Caco-2 (cell line): ENCODE data around the gene RAPGEF3. TPM values are rescaled to one million over a fixed set of nuclear protein-coding genes. Genes with fewer than 3 reads are reported as not detected.
A peak's percentile ranks its signal among the peaks of the same experiment; 100 is the strongest.

ENCODE experiments used
- Bru-seq: library from RNA; stranded (reverse); fragments of 400-500 nt; gene quantifications from one replicate; lab custom pipeline; 2021; lab: Mats Ljungman, UMichigan
- BruChase-seq, 2 experiments: library from RNA; stranded (reverse); fragments of 400-500 nt; gene quantifications; one replicate each; lab custom pipeline; 2021; lab: Mats Ljungman, UMichigan
- BruUV-seq: library from RNA; stranded (reverse); fragments of 400-500 nt; replicated peaks from 2 replicates; lab custom pipeline; 2021; lab: Mats Ljungman, UMichigan
- CTCF ChIA-PET: fragments of 300-600 bp; sonication (Branson Sonifier 250); formaldehyde crosslinking; loops from one replicate; lab custom pipeline; 2022; ENCODE audit warnings: antibody characterized with exemption; lab: Charles Lee
- POLR2A ChIA-PET: fragments of 300-600 bp; sonication (Branson Sonifier 250); formaldehyde crosslinking; loops from one replicate; lab custom pipeline; 2022; ENCODE audit warnings: antibody characterized with exemption; lab: Charles Lee
- DNase-seq, 2 experiments: peaks; one replicate each; pipeline versions ENCODE4 v3.0.0 to v3.0.0-alpha.2; 2020 to 2022
- H3K27me3 ChIP-seq: replicated peaks from 2 replicates; pipeline ENCODE4 v1.6.0; 2011; ENCODE audit warnings: low read length; ENCODE audit not compliant: control insufficient read depth, insufficient read depth
- H3K36me3 ChIP-seq: 2 replicates; pipeline ENCODE4 v1.5.1; 2011; ENCODE audit warnings: low read length; ENCODE audit not compliant: control insufficient read depth, insufficient read depth
- H3K4me1 ChIP-seq: fragments of 250-450 bp; sonication (Bioruptor Pico); 2 replicates; pipeline ENCODE4 v1.5.1; 2020; ENCODE audit warnings: mild to moderate bottlenecking
- H3K4me3 ChIP-seq: 2 replicates; pipeline ENCODE4 v1.5.1; 2011; ENCODE audit warnings: low read depth, mild to moderate bottlenecking, control low read depth, low read length
- H3K9me3 ChIP-seq: fragments of 250-450 bp; sonication (Bioruptor Pico); 2 replicates; pipeline ENCODE4 v1.5.1; 2020; ENCODE audit warnings: mild to moderate bottlenecking, moderate library complexity
- H3K27ac Mint-ChIP-seq: one replicate; pipeline ENCODE4 v1.8.0; 2022; ENCODE audit warnings: mixed read lengths; ENCODE audit not compliant: unreplicated experiment
- H3K27me3 Mint-ChIP-seq: one replicate; pipeline ENCODE4 v1.8.0; 2022; ENCODE audit warnings: mixed read lengths; ENCODE audit not compliant: insufficient read depth, unreplicated experiment
- H3K36me3 Mint-ChIP-seq: one replicate; pipeline ENCODE4 v1.8.0; 2022; ENCODE audit warnings: mild to moderate bottlenecking, mixed read lengths; ENCODE audit not compliant: insufficient read depth, unreplicated experiment
- H3K4me1 Mint-ChIP-seq: one replicate; pipeline ENCODE4 v1.8.0; 2022; ENCODE audit warnings: low read depth, mixed read lengths; ENCODE audit not compliant: unreplicated experiment
- H3K4me3 Mint-ChIP-seq: one replicate; pipeline ENCODE4 v1.8.0; 2022; ENCODE audit warnings: mild to moderate bottlenecking, moderate library complexity, mixed read lengths; ENCODE audit not compliant: unreplicated experiment
- H3K9me3 Mint-ChIP-seq: one replicate; pipeline ENCODE4 v1.8.0; 2022; ENCODE audit warnings: mixed read lengths; ENCODE audit not compliant: unreplicated experiment
- CTCF ChIP-seq, 2 experiments: fragments of 200-600 bp in 1 of 2; IDR thresholded peaks; 1 replicate in 1 of 2; 2 replicates in 1 of 2; pipeline versions ENCODE4 v1.5.1 to v1.8.0; 2011 to 2022; ENCODE audit warnings: antibody characterized with exemption in 1 of 2, control low read depth in 1 of 2, inconsistent platforms in 1 of 2, low read depth in 1 of 2, low read length in 1 of 2, mild to moderate bottlenecking in 1 of 2, moderate library complexity in 1 of 2; ENCODE audit not compliant: insufficient read depth in 1 of 2, severe bottlenecking in 1 of 2, unreplicated experiment in 1 of 2
- intact Hi-C: fragments of 100-400 bp; cut with micrococcal nuclease; formaldehyde crosslinking; loops from one replicate; pipeline ENCODE4 v1.10.0; 2022; ENCODE audit not compliant: unreplicated experiment
- long read RNA-seq: library from polyadenylated mRNA; stranded (forward); transcript quantifications from one replicate; pipeline ENCODE4 v2.0.0, GENCODE V29; 2022
- total RNA-seq: library from RNA; stranded (reverse); gene quantifications from 2 replicates; pipeline ENCODE4 v1.2.3, GENCODE V29; 2022

The RAPGEF3 gene
- total RNA-seq (1.2 and 2.3 TPM in 2 replicates), Bru-seq, nascent RNA (percentile 21 among the genes with signal in this experiment), BruChase-seq, experiment 1, labeled RNA remaining after a 2-hour chase (percentile 19 among the genes with signal in this experiment), BruChase-seq, experiment 2, labeled RNA remaining after a 6-hour chase (percentile 18 among the genes with signal in this experiment)
- long read RNA-seq = 0 reads

- peaks cover 10% of the 10 kb centered on the region for H3K4me1 Mint-ChIP-seq
- H3K4me3 ChIP-seq = peak within 1 kb of the TSS; percentile 52
- peak; percentile 82 to 85 for TF ChIP-seq CTCF (IDR thresholded peaks at IDR 0.05; ENCODE audit: insufficient read depth in 1 of 2, low read depth in 1 of 2, low read length in 1 of 2, severe bottlenecking in 1 of 2, unreplicated experiment in 1 of 2)
- no peaks in the 10 kb centered on the region for H3K27me3 Mint-ChIP-seq
- H3K27me3 ChIP-seq = no peaks in the 10 kb centered on the region
- H3K36me3 ChIP-seq = no peaks in the 10 kb centered on the region
- H3K9me3 ChIP-seq = no peaks in the 10 kb centered on the region
- ChIA-PET POLR2A (interaction anchor here (0.5 to 0.8 kb wide), 2 partner anchors 9 to 62 kb away, joined by 3 to 8 read pairs; no protein-coding TSS in a partner anchor), CTCF (interaction anchor here (0.6 to 3.9 kb wide), 12 partner anchors 9 to 107 kb away, joined by 3 to 55 read pairs (median 5); partner anchors contain the start of gene SLC48A1)
- BruUV-seq = TSS peak; percentile 50
- peak; percentile 85 to 90 for DNase-seq
- H3K4me1 ChIP-seq = peaks cover 18% of the 10 kb centered on the region
- peak within 1 kb of the TSS; percentile 56 for H3K27ac Mint-ChIP-seq
- no peaks in the 10 kb centered on the region for H3K36me3 Mint-ChIP-seq
- intact Hi-C loops = loop anchor here (1.0 to 2.0 kb wide), 4 partner anchors 9 to 44 kb away; partner anchors contain the start of gene SLC48A1
- peak within 1 kb of the TSS; percentile 80 for H3K4me3 Mint-ChIP-seq
- no peaks in the 10 kb centered on the region for H3K9me3 Mint-ChIP-seq
These were observed at the start of gene RAPGEF3 for GRCh38 chr12:47758834-47759690. Gene RAPGEF3, minus strand, starts transcription at chr12:47758880. Its CDS starts 324 bp downstream, at chr12:47758556.

GRCh38 chr12:47808050-47808449 lies 49.4 kb upstream of the RAPGEF3 start:
- intact Hi-C loops = no loop called here
- Histone ChIP-seq H3K4me3 (no peak overlapping the region), H3K4me1 (peaks cover 18% of the 10 kb centered on the region), H3K36me3 (no peaks in the 10 kb centered on the region; the same call in 1 of the 2 replicates), H3K9me3 (no peaks in the 10 kb centered on the region), H3K27me3 (no peaks in the 10 kb centered on the region)
- BruUV-seq = no TSS peak
- H3K4me3 Mint-ChIP-seq = no peak overlapping the region
- peaks cover 9% of the 10 kb centered on the region for H3K36me3 Mint-ChIP-seq
- ChIA-PET POLR2A (interaction anchor here (1.5 kb wide), 1 partner anchor 13 kb away, joined by 3 read pairs; no protein-coding TSS in a partner anchor), CTCF (interaction anchor here (0.7 to 3.3 kb wide), 4 partner anchors 11 to 33 kb away, joined by 3 to 21 read pairs (median 6); no protein-coding TSS in a partner anchor)
- no peaks in the 10 kb centered on the region for H3K9me3 Mint-ChIP-seq
- H3K4me1 Mint-ChIP-seq = peaks cover 9% of the 10 kb centered on the region
- no peaks in the 10 kb centered on the region for H3K27me3 Mint-ChIP-seq
- TF ChIP-seq CTCF (IDR thresholded peaks at IDR 0.05; ENCODE audit: insufficient read depth in 1 of 2, low read depth in 1 of 2, low read length in 1 of 2, severe bottlenecking in 1 of 2, unreplicated experiment in 1 of 2) = no peak
- H3K27ac Mint-ChIP-seq = no peak overlapping the region
- no peak for DNase-seq

GRCh38 chr12:47807338-47807737 lies 48.7 kb upstream of the RAPGEF3 start:
- H3K4me3 Mint-ChIP-seq = no peak overlapping the region
- Histone ChIP-seq H3K36me3 (no peaks in the 10 kb centered on the region; the same call in 1 of the 2 replicates), H3K4me3 (no peak overlapping the region), H3K4me1 (peaks cover 14% of the 10 kb centered on the region), H3K27me3 (no peaks in the 10 kb centered on the region), H3K9me3 (no peaks in the 10 kb centered on the region)
- TF ChIP-seq CTCF (IDR thresholded peaks at IDR 0.05; ENCODE audit: insufficient read depth in 1 of 2, low read depth in 1 of 2, low read length in 1 of 2, severe bottlenecking in 1 of 2, unreplicated experiment in 1 of 2) = no peak
- H3K9me3 Mint-ChIP-seq = no peaks in the 10 kb centered on the region
- H3K4me1 Mint-ChIP-seq = peaks cover 9% of the 10 kb centered on the region
- H3K36me3 Mint-ChIP-seq = peaks cover 16% of the 10 kb centered on the region
- ChIA-PET POLR2A (interaction anchor here (1.5 kb wide), 1 partner anchor 13 kb away, joined by 3 read pairs; no protein-coding TSS in a partner anchor), CTCF (interaction anchor here (0.7 to 3.3 kb wide), 4 partner anchors 10 to 31 kb away, joined by 3 to 21 read pairs (median 5); partner anchors contain the start of gene HDAC7)
- no peaks in the 10 kb centered on the region for H3K27me3 Mint-ChIP-seq
- no peak overlapping the region for H3K27ac Mint-ChIP-seq
- DNase-seq = no peak
- no TSS peak for BruUV-seq
- intact Hi-C loops = no loop called here
